Left lung (tissue), 14 donors: ENCODE results near the gene TMEM130. TPM values are rescaled to one million over a fixed set of nuclear protein-coding genes. Genes with fewer than 3 reads are reported as not detected.

ENCODE experiments used
- ATAC-seq: fragments of 200-7000 bp; cut with Tn5 transposase; one replicate; pipeline ENCODE4 v1.9.1; 2020; ENCODE audit warnings: moderate library complexity
- DNase-seq, 4 donors: peaks; one replicate each; pipeline ENCODE4 v3.0.0-alpha.2; 2013 to 2020
- H3K27ac ChIP-seq, 2 donors: fragments of 200-600 bp; sonication (generic) in 1 of 2; one replicate each; pipeline versions ENCODE4 v1.5.0 to v1.8.0; 2020 to 2021
- H3K27me3 ChIP-seq, 2 donors: fragments of 200-600 bp; sonication (generic) in 1 of 2; one replicate each; pipeline versions ENCODE4 v1.5.0 to v1.8.0; 2020 to 2021
- H3K36me3 ChIP-seq, 2 donors: fragments of 200-600 bp; sonication (generic) in 1 of 2; one replicate each; pipeline versions ENCODE4 v1.5.0 to v1.8.0; 2020 to 2021
- H3K4me1 ChIP-seq, 2 donors: fragments of 200-600 bp; one replicate each; pipeline ENCODE4 v1.8.0; 2021
- H3K4me3 ChIP-seq, 2 donors: fragments of 200-600 bp; sonication (generic) in 1 of 2; one replicate each; pipeline versions ENCODE4 v1.5.0 to v1.8.0; 2020 to 2021; ENCODE audit warnings: mild to moderate bottlenecking in 1 of 2
- H3K9me3 ChIP-seq, 2 donors: fragments of 200-600 bp; sonication (generic) in 1 of 2; one replicate each; pipeline versions ENCODE4 v1.5.0 to v1.8.0; 2020 to 2021
- CTCF ChIP-seq, 2 donors: fragments of 200-600 bp; sonication (generic) in 1 of 2; IDR thresholded peaks; one replicate each; pipeline versions ENCODE4 v1.5.0 to v1.8.0; 2021; ENCODE audit warnings: antibody characterized with exemption in 2 of 2
- intact Hi-C, 2 donors: fragments of 100-400 bp; cut with DNase I; formaldehyde crosslinking; loops; one replicate each; pipeline versions ENCODE4 v1.11.2 to v1.14.2; 2022
- long read RNA-seq, 12 donors: library from polyadenylated mRNA in 2 of 12; unstranded in 2 of 12; transcript quantifications; one replicate each; pipeline ENCODE4 v2.0.0 and lab custom pipeline, GENCODE V29; 2019 to 2026
- polyA plus RNA-seq, 6 donors: library from polyadenylated mRNA; unstranded; fragments of 120-200 nt; gene quantifications; one replicate each; pipeline ENCODE4 v1.2.1, GENCODE V29; 2013; ENCODE audit not compliant: insufficient read length in 6 of 6
- total RNA-seq, 2 donors: library from RNA; stranded (reverse); fragmentation: NEBNext Ultra II Directional; extraction: Animal tissue kit (Norgen Biotek cat#: 25700); gene quantifications; one replicate each; pipeline ENCODE4 v1.2.1, GENCODE V29; 2021
- donor health status: DM: no; HTN: yes; CAD: no.
- donor health status: DM: no; HTN: no; CAD: no.

Gene TMEM130
- 1 to 10 TPM in 1 of 2 donors, under 1 TPM in 1; 0.81 to 1.5 TPM for total RNA-seq
- under 1 TPM; 0.17 to 0.60 (median 0.27) TPM for polyA plus RNA-seq
- long read RNA-seq, donor 1: 0 reads
- long read RNA-seq, donor 2: 0 reads
- long read RNA-seq, donor 3: 0 reads
- long read RNA-seq, donor 4, partial matches to known transcripts: 2 of 2 reads
- long read RNA-seq, donor 4, other reads (novel, unspliced or antisense): 0 of 2 reads
- long read RNA-seq, donor 5: 0 reads
- long read RNA-seq, donor 6: 0 reads
- long read RNA-seq, donor 7: 0 reads
- long read RNA-seq, donor 8: 0 reads
- long read RNA-seq, donor 9: 0 reads
- long read RNA-seq, donor 10: 0 reads
- long read RNA-seq, donor 11, transcript TMEM130-201 (8 exons, 3,015 nt): major isoform, 16 of 48 reads
- long read RNA-seq, donor 11, partial matches to known transcripts: 27 of 48 reads
- long read RNA-seq, donor 11, other reads (novel, unspliced or antisense): 0 of 48 reads
- long read RNA-seq, donor 12: 0 reads

GRCh38 chr7:98869597-98870120, at the start of gene TMEM130:
TSS of gene TMEM130 (minus strand) at chr7:98870014. CDS start at chr7:98869861, 153 bp downstream.
- no peak for DNase-seq
- no peak for TF ChIP-seq CTCF (IDR thresholded peaks at IDR 0.05)
- intact Hi-C loops: no loop called here

GRCh38 chr7:98917331-98917730, 47.5 kb upstream of the TMEM130 start:
- Histone ChIP-seq H3K36me3 (peaks cover 0 to 99% of the 10 kb centered on the region in 2 donors), H3K4me1 (no peaks in the 10 kb centered on the region), H3K27me3 (no peaks in the 10 kb centered on the region), H3K4me3 (no peak overlapping the region), H3K9me3 (no peaks in the 10 kb centered on the region), H3K27ac (no peak overlapping the region)
- TF ChIP-seq CTCF (IDR thresholded peaks at IDR 0.05): no peak
- ATAC-seq (no peak), DNase-seq (no peak)
- intact Hi-C loops: no loop called here

More at GRCh38 chr7:98869597-98870120, at the start of gene TMEM130:
- H3K27ac ChIP-seq: no peak within 1 kb of the TSS
- H3K4me1 ChIP-seq: peaks cover 0 to 28% of the 10 kb centered on the region in 2 donors
- peak within 1 kb of the TSS in 1 of 2 donors; percentile 32 for H3K4me3 ChIP-seq
- peaks cover 26 to 68% of the 10 kb centered on the region in 2 donors for H3K27me3 ChIP-seq
- H3K9me3 ChIP-seq: no peaks in the 10 kb centered on the region
- no peak for ATAC-seq
- no peaks in the 10 kb centered on the region for H3K36me3 ChIP-seq

GRCh38 chr7:98913612-98914011, 43.8 kb upstream of the TMEM130 start:
- ATAC-seq (no peak), DNase-seq (no peak)
- Histone ChIP-seq H3K27ac (no peak overlapping the region), H3K4me1 (no peaks in the 10 kb centered on the region), H3K9me3 (no peaks in the 10 kb centered on the region), H3K27me3 (no peaks in the 10 kb centered on the region), H3K4me3 (no peak overlapping the region), H3K36me3 (peaks cover 0 to 98% of the 10 kb centered on the region in 2 donors)
- intact Hi-C loops: no loop called here
- TF ChIP-seq CTCF (IDR thresholded peaks at IDR 0.05): no peak

GRCh38 chr7:98913026-98913425, 43.2 kb upstream of the TMEM130 start:
- Histone ChIP-seq H3K4me1 (no peaks in the 10 kb centered on the region), H3K27ac (no peak overlapping the region), H3K4me3 (no peak overlapping the region), H3K27me3 (no peaks in the 10 kb centered on the region), H3K36me3 (peaks cover 0 to 98% of the 10 kb centered on the region in 2 donors), H3K9me3 (no peaks in the 10 kb centered on the region)
- ATAC-seq (no peak), DNase-seq (no peak)
- intact Hi-C loops: no loop called here
- no peak for TF ChIP-seq CTCF (IDR thresholded peaks at IDR 0.05)

- DNase-seq: no peak
- no peak overlapping the region for H3K27ac ChIP-seq
- H3K4me3 ChIP-seq: no peak overlapping the region
- H3K9me3 ChIP-seq: no peaks in the 10 kb centered on the region
- no peak for TF ChIP-seq CTCF (IDR thresholded peaks at IDR 0.05)
- no peak for ATAC-seq
- no peaks in the 10 kb centered on the region for H3K27me3 ChIP-seq
- H3K4me1 ChIP-seq: no peaks in the 10 kb centered on the region
- peaks cover 0 to 98% of the 10 kb centered on the region in 2 donors for H3K36me3 ChIP-seq
- intact Hi-C loops: no loop called here
Observed at GRCh38 chr7:98911916-98912315, 42.1 kb upstream of the TMEM130 start.
